GM18861 (cell line): Measurements from ENCODE around the gene CCDC157.

Experiments
- ATAC-seq: cut with Tn5 transposase; IDR thresholded peaks from one replicate; pipeline ENCODE4 v1.9.1; 2021; ENCODE audit not compliant: unreplicated experiment

CCDC157 gene

GRCh38 chr22:30351226-30351625 is 5.6 kb upstream of the CCDC157 start:
- ATAC-seq = no peak

- no peak for ATAC-seq
Measured at GRCh38 chr22:30354644-30355043, 2.2 kb upstream of the CCDC157 start.

- no peak for ATAC-seq
Measured at GRCh38 chr22:30357236-30357570, 396 bp downstream of the CCDC157 start.

GRCh38 chr22:30357650-30358215 is 926 bp downstream of the CCDC157 start:
- no peak for ATAC-seq

- no peak for ATAC-seq
Measured at GRCh38 chr22:30358541-30358940, 1.7 kb downstream of the CCDC157 start.

- no peak for ATAC-seq
Measured at GRCh38 chr22:30361916-30362650, 5.3 kb downstream of the CCDC157 start.

- no peak for ATAC-seq
Measured at GRCh38 chr22:30362651-30363281, 6.0 kb downstream of the CCDC157 start.

GRCh38 chr22:30365891-30366290 is 9.1 kb downstream of the CCDC157 start:
- no peak for ATAC-seq

- no peak for ATAC-seq
Measured at GRCh38 chr22:30368420-30368819, 11.6 kb downstream of the CCDC157 start.

- no peak for ATAC-seq
Measured at GRCh38 chr22:30370641-30371230, 13.9 kb downstream of the CCDC157 start.

GRCh38 chr22:30371321-30371720 is 14.5 kb downstream of the CCDC157 start:
- no peak for ATAC-seq

GRCh38 chr22:30371981-30372380 is 15.2 kb downstream of the CCDC157 start:
- no peak for ATAC-seq

GRCh38 chr22:30372915-30373314 is 16.1 kb downstream of the CCDC157 start:
- no peak for ATAC-seq

- no peak for ATAC-seq
Measured at GRCh38 chr22:30373331-30374325, 16.8 kb downstream of the CCDC157 start.

- no peak for ATAC-seq
Measured at GRCh38 chr22:30375312-30375849, 18.6 kb downstream of the CCDC157 start.

GRCh38 chr22:30380011-30380410 is 23.2 kb downstream of the CCDC157 start:
- ATAC-seq = no peak

- ATAC-seq = no peak
Measured at GRCh38 chr22:30381264-30381663, 24.5 kb downstream of the CCDC157 start.

GRCh38 chr22:30382340-30382739 is 25.5 kb downstream of the CCDC157 start:
- no peak for ATAC-seq

GRCh38 chr22:30383061-30383460 is 26.3 kb downstream of the CCDC157 start:
- ATAC-seq = no peak

GRCh38 chr22:30385942-30386341 is 29.1 kb downstream of the CCDC157 start:
- no peak for ATAC-seq

- no peak for ATAC-seq
Measured at GRCh38 chr22:30386608-30386959, 29.8 kb downstream of the CCDC157 start.
